Keratinocyte (primary cell): ENCODE data around the gene ADAMTSL3. TPM values are rescaled to one million over a fixed set of nuclear protein-coding genes. Genes with fewer than 3 reads are reported as not detected.

Source experiments
- DNase-seq: peaks from one replicate; pipeline ENCODE4 v3.0.0-alpha.2; 2011; ENCODE audit warnings: low read depth, missing footprints, low spot score
- FAIRE-seq: peaks from 2 replicates; lab custom pipeline; 2011; peaks lifted over from hg19 to GRCh38; lab: Jason Lieb, UNC
- H2AFZ ChIP-seq: 2 replicates; pipeline ENCODE4 v1.6.0; 2012; ENCODE audit warnings: low read length, control low read depth, inconsistent platforms; ENCODE audit not compliant: control insufficient read depth
- H3K27ac ChIP-seq: 2 replicates; pipeline ENCODE4 v1.5.1; 2011; ENCODE audit warnings: low read length; ENCODE audit not compliant: control insufficient read depth, insufficient read depth
- H3K27me3 ChIP-seq: 3 replicates; pipeline ENCODE4 v1.6.0; 2011; ENCODE audit warnings: low read length; ENCODE audit not compliant: control insufficient read depth, insufficient read depth; ENCODE audit errors: extremely low read depth
- H3K36me3 ChIP-seq, 2 experiments: 2 replicates in 1 of 2; 3 replicates in 1 of 2; pipeline ENCODE4 v1.5.1; 2011; ENCODE audit warnings: low read length in 2 of 2, mild to moderate bottlenecking in 1 of 2; ENCODE audit not compliant: control insufficient read depth in 2 of 2, insufficient read depth in 2 of 2; ENCODE audit errors: extremely low read depth in 1 of 2
- H3K4me1 ChIP-seq: 3 replicates; pipeline ENCODE4 v1.5.1; 2011; ENCODE audit warnings: low read length; ENCODE audit not compliant: control insufficient read depth, insufficient read depth; ENCODE audit errors: extremely low read depth
- H3K4me2 ChIP-seq: 3 replicates; pipeline ENCODE4 v1.6.0; 2011; ENCODE audit warnings: low read depth, low read length; ENCODE audit not compliant: control insufficient read depth, insufficient read depth; ENCODE audit errors: extremely low read depth
- H3K4me3 ChIP-seq, 3 experiments: fragments of 200-600 bp in 1 of 3; sonication (generic) in 1 of 3; 2 replicates in 2 of 3; 3 replicates in 1 of 3; pipeline ENCODE4 v1.5.1; 2011 to 2016; ENCODE audit warnings: low read length in 3 of 3, mild to moderate bottlenecking in 3 of 3, control low read depth in 2 of 3, inconsistent platforms in 1 of 3, low read depth in 1 of 3, mixed read lengths in 1 of 3, mixed run types in 1 of 3, moderate library complexity in 1 of 3; ENCODE audit not compliant: control insufficient read depth in 2 of 3, insufficient read depth in 2 of 3; ENCODE audit errors: extremely low read depth in 1 of 3
- H3K79me2 ChIP-seq: 2 replicates; pipeline ENCODE4 v1.6.0; 2012; ENCODE audit warnings: low read length; ENCODE audit not compliant: control insufficient read depth, insufficient read depth
- H3K9ac ChIP-seq: 3 replicates; pipeline ENCODE4 v1.6.0; 2011; ENCODE audit warnings: low read length; ENCODE audit not compliant: control insufficient read depth, insufficient read depth; ENCODE audit errors: extremely low read depth
- H3K9me1 ChIP-seq: 3 replicates; pipeline ENCODE4 v1.6.0; 2011; ENCODE audit warnings: low read length; ENCODE audit not compliant: control insufficient read depth, insufficient read depth; ENCODE audit errors: extremely low read depth
- H3K9me3 ChIP-seq: 2 replicates; pipeline ENCODE4 v1.5.1; 2012; ENCODE audit warnings: low read depth, low read length; ENCODE audit not compliant: control insufficient read depth
- H4K20me1 ChIP-seq: 3 replicates; pipeline ENCODE4 v1.6.0; 2011; ENCODE audit warnings: low read length; ENCODE audit not compliant: control insufficient read depth, insufficient read depth; ENCODE audit errors: extremely low read depth
- CTCF ChIP-seq, 3 experiments: IDR thresholded peaks in 1 of 3; conservative IDR thresholded peaks in 1 of 3; optimal IDR thresholded peaks in 1 of 3; 2 replicates in 2 of 3; 3 replicates in 1 of 3; pipeline versions ENCODE3 to v1.5.1; 2011; ENCODE audit warnings: low read length in 3 of 3, mild to moderate bottlenecking in 3 of 3, moderate library complexity in 2 of 3, control low read depth in 1 of 3, inconsistent platforms in 1 of 3; ENCODE audit not compliant: insufficient read depth in 2 of 3; ENCODE audit errors: extremely low read depth in 1 of 3
- EZH2 ChIP-seq: IDR thresholded peaks from one replicate; pipeline ENCODE4 v1.6.1; 2012; ENCODE audit warnings: inconsistent platforms, mild to moderate bottlenecking, low read length, moderate library complexity
- dilution Hi-C: fragments of 300-500 bp; cut with MboI; formaldehyde crosslinking; loops from one replicate; pipeline ENCODE4 v1.7.0; 2020; ENCODE audit warnings: low sequenced_read_pairs; ENCODE audit not compliant: extremely low pct_ligation_motif_present
- polyA plus RNA-seq, 5 experiments: library from polyadenylated mRNA; depleted of rRNA in 3 of 5; stranded (reverse) in 3 of 5; stranded (forward) in 1 of 5; unstranded in 1 of 5; fragments of >200 nt; gene quantifications; 1 replicate in 1 of 5; 2 replicates in 3 of 5; 3 replicates in 1 of 5; pipeline versions ENCODE4 v1.2.1 to v1.2.3, GENCODE V29; 2011 to 2012; ENCODE audit warnings: missing spikeins in 2 of 5, low read depth in 1 of 5, low replicate concordance in 1 of 5

ADAMTSL3 gene
- polyA plus RNA-seq, 1 donor (not counting 4 experiments of a cell fraction or from before 2014, with no cell fraction given) = 0.01 TPM

- Histone ChIP-seq H3K9ac (no peak overlapping the region), H3K27ac (no peak overlapping the region), H3K4me1 (no peaks in the 10 kb centered on the region), H3K27me3 (peaks cover 3% of the 10 kb centered on the region), H3K9me1 (no peaks in the 10 kb centered on the region), H3K4me2 (no peak overlapping the region), H3K4me3 (no peak overlapping the region), H2AFZ (no peak overlapping the region), H3K36me3 (no peaks in the 10 kb centered on the region), H4K20me1 (no peaks in the 10 kb centered on the region), H3K9me3 (no peaks in the 10 kb centered on the region), H3K79me2 (no peaks in the 10 kb centered on the region)
- FAIRE-seq = no peak
- dilution Hi-C loops = no loop called here
- TF ChIP-seq EZH2 = no peak
- no peak for TF ChIP-seq CTCF (optimal IDR thresholded peaks at IDR 0.05 in 1 of 3, IDR thresholded peaks at IDR 0.05 in 1 of 3, conservative IDR thresholded peaks at IDR 0.05 in 1 of 3; ENCODE audit: extremely low read depth in 1 of 3, insufficient read depth in 2 of 3, low read length in 3 of 3)
- DNase-seq = no peak
These were observed 62.7 kb downstream of the ADAMTSL3 start for GRCh38 chr15:83716605-83717004.

DNA sequence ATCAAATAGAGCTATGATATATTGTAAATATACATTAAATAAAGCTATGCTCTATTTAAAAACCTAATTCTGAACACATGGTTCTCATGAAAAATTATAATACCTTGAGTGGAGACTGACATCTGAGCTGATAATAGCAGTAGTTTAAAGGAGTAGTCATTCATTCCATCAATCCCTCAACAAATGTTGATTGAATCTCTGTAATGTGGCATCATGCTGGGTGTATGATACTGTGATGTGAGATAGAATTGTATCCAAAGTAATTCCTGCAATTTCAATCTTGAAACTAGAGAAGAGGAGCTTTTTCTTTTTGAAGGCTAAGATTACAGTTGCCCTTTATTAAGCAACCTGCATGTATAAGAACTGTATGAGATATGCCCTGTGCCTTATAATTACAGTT is 63.1 kb downstream of the ADAMTSL3 start:
- H3K9ac ChIP-seq = no peak overlapping the region
- H3K4me3 ChIP-seq = no peak overlapping the region
- H3K27ac ChIP-seq = no peak overlapping the region
- DNase-seq (no peak), FAIRE-seq (no peak)
- H2AFZ ChIP-seq = no peak overlapping the region
- H3K79me2 ChIP-seq = no peaks in the 10 kb centered on the region
- no peaks in the 10 kb centered on the region for H3K9me3 ChIP-seq
- dilution Hi-C loops = no loop called here
- peaks cover 3% of the 10 kb centered on the region for H3K27me3 ChIP-seq
- no peak overlapping the region for H3K4me2 ChIP-seq
- H3K4me1 ChIP-seq = no peaks in the 10 kb centered on the region
- H4K20me1 ChIP-seq = no peaks in the 10 kb centered on the region
- no peak for TF ChIP-seq EZH2
- TF ChIP-seq CTCF (optimal IDR thresholded peaks at IDR 0.05 in 1 of 3, IDR thresholded peaks at IDR 0.05 in 1 of 3, conservative IDR thresholded peaks at IDR 0.05 in 1 of 3; ENCODE audit: extremely low read depth in 1 of 3, insufficient read depth in 2 of 3, low read length in 3 of 3) = no peak
- H3K9me1 ChIP-seq = no peaks in the 10 kb centered on the region
- H3K36me3 ChIP-seq = no peaks in the 10 kb centered on the region
